PFSK-1 (cell line): ENCODE results near the gene FTSJ3.

Experiments
- FOXP2 ChIP-seq: optimal IDR thresholded peaks from 2 replicates; pipeline ENCODE3; 2011; ENCODE audit warnings: borderline replicate concordance, control low read depth, inconsistent platforms; ENCODE audit not compliant: insufficient read depth; ENCODE audit errors: extremely low read length, extremely low read depth
- POLR2AphosphoS5 ChIP-seq: IDR thresholded peaks from 2 replicates; pipeline ENCODE4 v1.6.1; 2012; ENCODE audit warnings: low read depth, mild to moderate bottlenecking, control low read depth, low read length, moderate library complexity
- REST ChIP-seq, 2 experiments: IDR thresholded peaks; 2 replicates each; pipeline versions ENCODE4 v1.6.1 to v1.8.0; 2011 to 2012; ENCODE audit warnings: low read depth in 2 of 2, low read length in 2 of 2, control low read depth in 1 of 2, inconsistent platforms in 1 of 2, mild to moderate bottlenecking in 1 of 2, moderate library complexity in 1 of 2; ENCODE audit not compliant: insufficient read depth in 1 of 2
- SIN3A ChIP-seq: IDR thresholded peaks from 2 replicates; pipeline ENCODE4 v1.6.1; 2012; ENCODE audit warnings: mild to moderate bottlenecking, low read length, moderate library complexity, borderline replicate concordance; ENCODE audit not compliant: insufficient read depth
- TAF1 ChIP-seq: IDR thresholded peaks from 2 replicates; pipeline ENCODE4 v1.6.1; 2012; ENCODE audit warnings: low read length, control low read depth, borderline replicate concordance; ENCODE audit not compliant: insufficient read depth

The FTSJ3 gene

GRCh38 chr17:63834431-63835166, 7.1 kb upstream of the FTSJ3 start:
- TF ChIP-seq REST (IDR thresholded peaks at IDR 0.05; ENCODE audit: insufficient read depth in 1 of 2, low read depth in 2 of 2, low read length in 2 of 2) (no peak), FOXP2 (no peak), SIN3A (no peak), POLR2AphosphoS5 (no peak), TAF1 (no peak)

- no peak for TF ChIP-seq TAF1
- no peak for TF ChIP-seq REST (IDR thresholded peaks at IDR 0.05; ENCODE audit: insufficient read depth in 1 of 2, low read depth in 2 of 2, low read length in 2 of 2)
- no peak for TF ChIP-seq SIN3A
- TF ChIP-seq POLR2AphosphoS5: 0 out of 2 replicates have a peak, but pooled peaks have one; percentile 3
- no peak for TF ChIP-seq FOXP2
These were observed 6.4 kb upstream of the FTSJ3 start for GRCh38 chr17:63833741-63834373.

GRCh38 chr17:63833026-63833740, 5.7 kb upstream of the FTSJ3 start:
- peak; percentile 16; the same call in 1 of the 2 replicates for TF ChIP-seq POLR2AphosphoS5
- no peak for TF ChIP-seq FOXP2
- no peak for TF ChIP-seq TAF1
- TF ChIP-seq REST (IDR thresholded peaks at IDR 0.05; ENCODE audit: insufficient read depth in 1 of 2, low read depth in 2 of 2, low read length in 2 of 2): peak in 1 of 2 experiments; percentile 32; a peak in 1 of 4 replicates

GRCh38 chr17:63832455-63832854, 5.0 kb upstream of the FTSJ3 start:
- no peak for TF ChIP-seq TAF1
- no peak for TF ChIP-seq FOXP2
- no peak for TF ChIP-seq REST (IDR thresholded peaks at IDR 0.05; ENCODE audit: insufficient read depth in 1 of 2, low read depth in 2 of 2, low read length in 2 of 2)
- TF ChIP-seq SIN3A: no peak
- TF ChIP-seq POLR2AphosphoS5: no peak
